GM21737 (cell line): Measurements from ENCODE around the gene SLBP.
"Not testable (repeated sequence)": the region's sequence is repeated elsewhere in the genome, so short reads cannot be mapped to it uniquely, and the experiment has no call there.

ENCODE experiments used
- ATAC-seq: cut with Tn5 transposase; IDR thresholded peaks from one replicate; pipeline ENCODE4 v1.9.1; 2021; ENCODE audit warnings: mild to moderate bottlenecking, moderate library complexity; ENCODE audit not compliant: unreplicated experiment

SLBP gene

DNA sequence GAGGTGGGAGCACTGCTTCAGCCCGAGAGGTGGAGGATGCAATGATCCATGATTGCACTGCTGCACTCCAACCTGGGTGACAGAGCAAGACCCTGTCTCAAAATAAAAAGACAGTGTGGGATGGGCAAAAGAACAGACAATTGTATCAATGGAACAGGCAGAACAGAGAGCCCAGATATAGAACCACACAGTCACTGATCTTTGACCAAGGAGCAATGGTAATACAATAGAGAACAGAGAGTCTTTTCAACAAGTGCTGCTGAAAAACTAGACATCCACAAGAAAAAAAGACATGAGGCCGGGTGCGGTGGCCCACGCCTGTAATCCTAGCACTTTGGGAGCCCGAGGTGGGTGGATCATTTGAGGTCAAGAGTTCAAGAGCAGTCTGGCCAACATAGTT lies 33.9 kb downstream of the SLBP start:
- ATAC-seq: no peak

DNA sequence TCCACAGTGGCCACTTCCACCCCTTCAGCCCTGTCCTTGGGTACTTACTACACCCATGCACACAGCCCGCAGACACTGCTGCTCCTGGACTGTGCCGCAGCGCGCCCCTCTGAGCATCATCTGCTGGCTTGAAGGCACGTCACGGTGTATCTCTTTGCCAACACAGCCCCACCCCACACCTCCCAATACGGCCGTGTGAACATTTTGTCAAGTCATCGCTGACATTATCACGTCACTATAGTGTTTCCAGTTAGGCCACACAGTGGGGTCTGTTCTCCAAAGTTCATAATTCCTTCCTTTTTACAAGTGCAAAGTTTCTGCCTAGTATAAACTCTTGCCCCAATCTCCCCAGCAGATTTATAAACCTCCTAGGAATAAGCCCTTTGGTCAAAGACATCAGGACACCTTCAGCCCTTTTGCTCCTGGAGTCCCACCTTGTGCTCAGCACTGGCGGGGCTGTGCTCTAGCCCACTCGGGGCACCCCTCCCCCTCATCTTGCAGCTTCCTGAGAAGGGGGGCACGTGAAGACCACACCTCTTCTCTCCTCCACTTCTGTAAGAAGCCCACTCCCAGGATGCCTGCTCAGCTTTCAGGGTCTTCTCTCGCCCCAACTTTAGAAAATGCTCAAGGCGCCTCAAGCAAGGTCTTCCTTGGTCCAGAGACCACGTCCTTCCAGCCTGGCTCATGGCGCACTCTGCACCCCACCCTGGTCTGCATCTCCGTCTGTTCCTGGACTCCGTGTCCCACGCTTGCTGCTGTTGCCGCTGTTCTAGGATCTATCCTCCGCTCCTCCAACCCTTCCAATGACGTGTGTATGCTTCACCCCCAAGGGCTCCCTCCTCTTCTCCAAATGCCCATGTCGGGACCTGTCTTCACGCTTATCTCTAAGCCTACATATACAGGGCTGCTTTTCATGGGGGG lies 35.3 kb downstream of the SLBP start:
- no peak for ATAC-seq

DNA sequence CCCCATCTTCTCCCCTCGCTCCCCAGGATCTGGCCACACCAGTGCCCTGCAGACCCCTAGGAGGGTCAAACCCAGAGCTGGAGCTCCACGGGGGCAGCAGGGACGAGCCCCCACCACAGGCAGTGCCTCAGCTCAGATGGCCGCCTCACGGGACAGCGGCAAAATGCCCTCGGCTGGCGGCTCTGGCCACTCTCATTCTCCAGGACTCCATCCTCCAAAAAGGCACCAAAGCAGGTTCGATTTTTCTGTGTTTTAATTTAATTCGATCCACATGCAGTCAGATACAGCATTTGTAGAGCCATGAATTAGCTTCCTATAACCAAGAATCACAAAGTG lies 36.3 kb downstream of the SLBP start:
- no peak for ATAC-seq

DNA sequence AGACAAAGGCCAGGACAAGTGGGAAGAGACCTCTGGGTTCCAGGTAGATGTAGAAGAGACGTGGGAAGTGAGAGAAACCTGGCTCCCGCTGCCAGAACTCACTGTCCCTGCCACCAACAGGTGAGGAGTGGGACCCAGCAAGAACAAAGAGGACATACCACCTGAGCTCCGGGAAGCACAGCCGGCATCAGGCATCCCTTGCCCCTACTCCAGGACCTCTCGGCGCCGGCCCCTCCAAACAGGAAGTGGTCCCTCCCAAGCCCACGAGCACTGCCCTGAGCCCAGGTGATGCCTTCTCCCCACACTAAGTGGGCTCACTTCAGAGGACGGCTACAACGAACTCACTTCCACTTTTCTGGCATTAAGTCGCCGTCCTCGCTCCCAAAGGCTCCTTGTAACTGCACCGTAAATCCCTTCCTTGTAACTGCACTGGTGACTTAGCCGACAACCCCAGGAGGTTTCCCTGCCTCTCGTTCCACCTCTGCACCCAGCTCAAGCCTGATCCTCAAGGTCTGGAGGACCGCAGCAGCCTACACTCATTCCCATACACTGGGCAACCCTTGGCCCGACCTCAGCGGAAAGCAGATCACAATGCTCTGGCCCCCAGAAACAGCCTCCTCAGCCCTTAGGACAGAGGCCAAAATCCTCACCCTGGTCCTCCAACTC lies 36.9 kb downstream of the SLBP start:
- ATAC-seq: no peak

DNA sequence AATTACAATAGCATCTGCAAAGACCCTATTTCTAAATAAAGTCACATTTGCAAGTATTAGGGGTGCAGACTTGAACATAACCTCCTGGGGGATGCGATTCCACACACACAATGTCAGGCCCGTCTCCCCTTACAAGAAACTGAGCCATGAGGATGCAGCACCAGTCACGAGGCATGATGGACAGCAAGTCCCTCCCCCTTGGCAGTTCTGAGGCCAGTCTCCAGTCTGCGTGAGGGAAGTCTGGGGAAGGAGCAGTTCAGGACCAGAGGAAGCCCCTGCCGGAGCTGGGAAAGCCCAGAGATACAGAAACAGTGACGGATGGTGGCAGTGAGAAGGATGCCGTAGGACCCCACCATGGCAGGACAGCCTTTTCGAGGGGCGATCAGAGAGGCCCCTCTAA lies 37.4 kb downstream of the SLBP start:
- ATAC-seq: no peak

DNA sequence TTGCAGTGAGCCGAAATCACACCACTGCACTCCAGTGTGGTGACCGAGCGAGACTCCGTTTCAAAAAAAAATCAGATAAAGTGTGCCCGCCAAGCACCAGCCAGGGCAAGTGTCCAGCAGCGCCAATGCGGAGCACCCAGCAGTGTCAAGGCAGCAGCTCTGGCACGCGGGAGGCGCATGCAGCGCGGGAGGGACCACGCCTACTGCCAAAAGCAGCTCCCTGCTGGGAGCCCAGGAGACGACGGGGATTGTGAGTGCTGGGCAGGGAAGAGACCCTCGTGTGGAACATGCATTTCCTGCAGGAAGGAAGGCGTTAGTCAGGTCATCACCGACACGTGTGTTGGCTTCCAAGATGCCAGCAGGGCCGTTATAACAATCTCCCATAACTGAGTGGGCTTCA lies 38.4 kb downstream of the SLBP start:
- ATAC-seq: no peak

DNA sequence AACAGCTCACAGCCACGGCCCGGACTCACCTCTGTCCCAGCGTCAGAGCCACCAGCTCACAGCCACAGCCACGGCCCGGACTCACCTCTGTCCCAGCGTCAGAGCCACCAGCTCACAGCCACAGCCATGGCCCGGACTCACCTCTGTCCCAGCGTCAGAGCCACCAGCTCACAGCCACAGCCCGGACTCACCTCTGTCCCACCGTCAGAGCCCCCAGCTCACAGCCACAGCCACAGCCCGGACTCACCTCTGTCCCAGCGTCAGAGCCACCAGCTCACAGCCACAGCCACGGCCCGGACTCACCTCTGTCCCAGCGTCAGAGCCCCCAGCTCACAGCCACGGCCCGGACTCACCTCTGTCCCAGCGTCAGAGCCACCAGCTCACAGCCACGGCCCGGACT lies 41.1 kb downstream of the SLBP start:
- ATAC-seq: not testable (repeated sequence)

DNA sequence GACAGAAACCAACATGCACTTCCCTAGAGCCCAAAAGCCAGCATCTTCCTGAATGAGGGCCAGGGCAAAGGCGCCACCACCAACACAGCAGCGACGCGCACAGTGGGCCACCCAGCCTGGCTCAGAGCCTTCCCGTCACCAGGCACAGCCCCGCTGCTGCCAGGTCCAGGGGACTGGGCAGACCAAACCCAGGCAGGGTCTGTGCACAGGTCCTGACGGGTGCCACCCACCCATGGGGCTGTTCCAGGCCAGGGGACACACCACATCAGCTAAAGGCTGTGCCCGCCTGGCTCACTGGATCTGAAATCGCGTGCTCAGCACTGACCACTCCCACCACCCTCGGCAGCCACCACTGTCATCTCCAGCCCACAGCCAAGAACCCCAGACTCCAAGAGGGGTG lies 41.8 kb downstream of the SLBP start:
- ATAC-seq: no peak

DNA sequence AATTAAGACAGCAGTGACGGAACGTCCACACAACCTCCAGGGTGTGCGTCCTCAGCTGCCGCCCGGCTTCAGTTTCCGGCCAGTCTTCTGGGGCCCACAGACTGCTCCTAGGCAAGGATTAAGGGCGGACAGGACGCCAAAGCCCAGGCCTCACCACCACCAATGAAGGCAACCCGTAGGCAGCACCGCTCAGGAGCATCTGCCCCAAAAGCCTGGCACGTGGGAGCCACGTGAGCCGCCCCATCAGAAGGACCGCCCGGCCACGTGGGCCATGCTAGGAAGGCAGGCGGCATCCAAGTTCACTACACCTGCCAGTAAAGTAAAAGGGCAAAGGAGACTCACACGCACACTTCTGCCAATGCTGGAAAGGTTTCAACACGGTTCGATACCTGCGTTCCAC lies 42.3 kb downstream of the SLBP start:
- ATAC-seq: no peak

DNA sequence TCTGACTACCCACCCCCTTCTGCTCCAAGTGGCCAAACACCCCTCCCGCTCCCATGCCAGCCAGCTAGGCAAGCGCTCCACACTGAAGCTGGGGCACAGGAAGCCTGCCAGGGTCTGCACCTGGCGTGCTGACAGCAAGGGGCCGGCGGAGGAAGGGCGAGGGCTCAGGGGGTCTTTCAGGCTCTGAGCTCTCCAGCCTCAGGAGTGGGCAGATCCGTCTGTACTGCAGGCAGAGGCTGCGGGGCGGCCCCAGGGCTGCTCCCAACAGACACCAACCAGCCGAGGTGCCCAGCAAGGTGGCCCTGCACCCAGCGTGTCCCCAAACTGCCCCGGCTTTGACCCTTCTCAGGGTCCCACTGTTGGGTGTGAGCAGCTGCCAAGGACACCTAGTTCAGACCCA lies 42.8 kb downstream of the SLBP start:
- no peak for ATAC-seq

DNA sequence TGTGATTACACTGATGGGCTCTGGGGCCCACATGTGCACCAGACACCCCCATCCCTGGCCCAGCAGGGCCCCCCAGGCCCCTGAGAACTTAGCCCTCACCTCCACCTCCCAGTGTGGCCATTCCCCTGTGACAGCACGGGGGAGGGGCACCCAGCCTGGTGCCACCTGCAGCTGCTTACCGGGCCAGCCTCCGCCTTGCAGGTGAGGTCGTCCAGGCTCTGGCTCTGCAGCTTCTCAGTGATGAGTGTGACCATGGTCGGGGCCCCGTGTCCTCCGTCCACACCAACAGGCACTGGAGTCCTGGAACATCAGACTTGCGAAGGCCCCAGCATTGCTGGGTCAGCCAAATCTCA lies 43.7 kb downstream of the SLBP start:
- no peak for ATAC-seq

DNA sequence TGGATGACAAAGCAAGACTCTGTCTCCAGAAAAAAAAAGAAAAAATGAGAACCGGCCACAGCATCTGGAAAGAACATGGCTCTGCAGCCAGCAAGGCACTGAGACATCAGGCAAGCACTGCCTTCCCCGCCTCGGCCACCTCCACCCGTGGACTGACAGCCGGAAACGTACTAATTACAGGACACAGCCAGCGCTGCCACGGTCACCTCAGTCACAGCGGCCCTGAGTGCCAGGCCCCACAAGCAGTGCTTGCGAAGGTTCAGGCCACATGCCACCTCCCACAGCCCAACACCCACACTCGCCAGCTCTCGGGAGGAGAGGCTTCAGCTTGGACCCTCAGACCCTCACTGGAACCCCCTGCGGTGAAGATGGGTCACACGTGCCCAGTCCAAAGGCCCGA lies 44.8 kb downstream of the SLBP start:
- no peak for ATAC-seq

DNA sequence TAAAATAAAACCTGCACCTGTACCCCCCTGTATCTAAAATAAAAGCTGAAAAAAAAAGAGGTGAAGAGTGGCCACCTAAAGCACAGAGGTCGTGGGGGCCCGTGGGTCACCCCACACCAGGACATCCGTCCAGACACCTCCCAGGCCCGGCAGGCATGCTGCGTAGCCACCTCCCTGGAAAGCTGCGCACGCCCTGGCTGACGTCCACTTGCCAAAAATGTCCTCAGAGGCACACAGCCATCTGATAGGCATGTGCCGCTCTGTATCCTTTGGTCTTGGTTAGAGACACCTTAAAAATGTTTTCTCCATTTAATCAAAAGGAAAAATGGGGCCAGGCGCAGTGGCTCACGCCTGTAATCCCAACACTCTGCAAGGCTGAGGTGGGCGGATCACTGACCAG lies 45.7 kb downstream of the SLBP start:
- ATAC-seq: no peak

DNA sequence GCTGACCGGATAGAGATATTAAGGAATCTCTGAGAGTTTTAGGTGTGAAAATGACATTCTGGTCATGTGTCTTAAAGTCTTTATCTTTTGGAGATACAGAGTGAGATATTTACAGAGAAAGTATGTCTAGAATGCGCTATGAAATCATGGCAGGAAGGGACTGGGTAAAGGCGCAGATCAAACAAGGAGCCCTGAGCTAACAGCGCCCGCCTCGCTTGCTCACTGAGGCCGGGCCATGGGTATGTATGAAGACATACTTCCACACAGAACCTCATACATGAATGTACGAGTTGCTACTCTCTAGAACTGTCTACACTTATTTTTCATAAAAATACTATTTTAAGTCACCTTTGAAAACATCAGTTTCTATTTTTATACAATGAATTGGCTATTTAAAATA lies 48.0 kb downstream of the SLBP start:
- no peak for ATAC-seq

DNA sequence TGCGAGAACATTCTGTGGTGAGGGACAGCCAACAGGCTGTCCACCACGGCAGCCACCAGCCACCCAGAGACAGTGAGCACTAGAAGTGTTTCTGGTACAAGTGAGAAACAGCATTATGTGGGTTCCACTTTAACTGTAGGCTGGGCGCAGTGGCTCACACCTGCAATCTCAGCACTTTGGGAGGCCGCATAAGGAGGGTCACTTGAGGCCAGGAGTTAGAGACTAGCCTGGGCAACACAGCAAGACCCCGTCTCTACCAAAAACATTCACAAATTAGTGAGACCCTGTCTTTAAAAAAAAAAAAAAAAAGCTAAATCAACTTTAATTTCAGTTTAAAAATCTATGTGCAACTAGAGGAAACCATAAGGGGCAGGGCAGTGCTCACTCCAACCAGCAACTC lies 48.6 kb downstream of the SLBP start:
- ATAC-seq: no peak

DNA sequence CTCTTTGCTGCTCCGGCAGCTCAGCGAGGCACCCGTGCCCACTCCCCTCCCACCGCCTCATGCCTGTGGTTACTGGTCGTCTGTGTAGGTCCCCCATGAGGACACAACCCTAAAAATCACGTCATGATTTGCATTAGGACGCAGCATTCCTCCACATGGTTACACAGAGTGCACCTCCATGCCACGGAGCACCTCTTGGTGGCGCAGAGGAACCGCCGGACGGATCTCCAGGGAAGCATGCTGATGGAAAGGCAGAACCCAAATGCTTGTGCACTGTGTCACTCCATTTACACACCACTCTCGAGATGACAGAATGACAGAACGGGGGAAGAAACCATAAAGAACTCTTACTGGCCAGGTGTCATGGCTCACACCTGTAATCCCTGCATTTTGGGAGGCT lies 50.4 kb downstream of the SLBP start:
- ATAC-seq: no peak

DNA sequence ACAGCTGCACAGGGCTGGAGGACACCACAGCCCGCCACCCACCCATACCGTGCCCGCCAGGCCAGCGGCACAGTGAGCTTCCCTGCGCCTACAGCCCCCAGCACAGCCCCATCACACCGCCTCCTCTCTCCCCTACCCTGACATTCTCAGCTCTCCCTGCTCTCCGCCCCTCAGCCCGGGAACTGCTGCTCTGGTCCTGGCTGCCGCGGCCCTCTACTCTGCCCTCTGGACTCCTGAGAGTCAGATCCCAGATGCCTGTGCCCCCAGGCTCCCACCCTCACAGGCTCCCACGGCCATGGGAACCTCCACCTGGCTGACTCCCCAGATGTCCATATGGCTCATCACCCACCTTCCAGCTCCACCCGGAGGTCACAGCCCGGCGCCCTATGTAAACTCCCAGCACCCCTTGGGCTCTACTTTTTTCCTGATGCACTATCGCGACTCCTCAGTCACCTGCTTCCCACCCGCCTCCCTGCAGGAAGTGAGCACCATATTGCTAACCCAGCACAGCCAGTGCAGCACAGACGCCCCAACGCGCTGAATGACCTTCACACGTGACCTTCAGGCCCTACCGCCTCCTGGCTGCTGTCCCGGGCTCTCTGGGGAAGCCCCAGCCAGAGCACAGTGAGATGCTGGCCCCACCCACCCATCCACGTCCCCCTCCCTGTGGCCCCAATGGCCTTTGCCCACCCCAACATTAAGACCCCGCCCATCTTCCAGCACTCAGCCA lies 51.0 kb downstream of the SLBP start:
- ATAC-seq: no peak

DNA sequence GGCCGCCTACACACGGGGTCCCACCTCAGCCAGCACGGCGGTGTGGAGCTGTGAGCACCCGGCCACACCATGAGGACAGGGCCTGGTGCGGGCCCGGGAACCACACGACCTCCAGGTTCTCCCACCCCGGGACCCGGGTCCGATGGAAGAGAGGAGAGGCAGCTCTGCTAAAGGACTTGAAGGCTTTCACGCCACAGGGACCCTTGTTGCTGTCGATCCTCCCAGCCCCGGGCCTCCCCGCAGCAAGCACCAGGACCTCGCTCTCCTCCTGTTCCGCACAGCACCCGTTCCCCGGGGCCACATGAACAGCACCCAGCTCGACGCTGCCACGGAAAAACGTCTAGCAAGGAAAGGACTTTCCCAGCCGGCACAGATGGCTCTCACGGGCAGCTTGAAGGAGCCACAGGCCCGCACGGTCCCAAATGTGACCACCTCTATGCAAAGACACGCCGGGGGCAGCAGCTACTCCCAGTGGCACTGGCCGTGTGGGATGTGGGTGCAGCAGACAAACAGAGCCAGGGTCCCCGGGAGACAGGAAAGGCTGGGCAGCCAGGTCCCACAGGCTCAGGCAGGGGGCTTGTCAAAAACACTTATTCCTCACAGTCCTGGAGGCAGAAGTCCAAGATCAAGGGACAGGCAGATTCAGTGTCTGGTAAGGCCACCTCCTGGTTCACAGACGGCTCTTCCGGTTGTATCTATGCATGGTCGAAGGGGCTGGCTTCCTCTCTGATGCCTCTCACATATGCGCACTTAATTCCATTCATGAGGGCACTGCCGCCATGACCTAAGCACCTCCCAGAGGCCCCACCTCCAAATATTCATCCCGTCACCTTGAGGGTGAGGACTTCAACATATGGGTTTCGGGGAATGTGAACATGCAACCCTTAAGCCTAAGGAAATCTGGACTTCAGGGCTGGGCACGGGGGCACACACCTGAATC lies 52.7 kb downstream of the SLBP start:
- no peak for ATAC-seq

DNA sequence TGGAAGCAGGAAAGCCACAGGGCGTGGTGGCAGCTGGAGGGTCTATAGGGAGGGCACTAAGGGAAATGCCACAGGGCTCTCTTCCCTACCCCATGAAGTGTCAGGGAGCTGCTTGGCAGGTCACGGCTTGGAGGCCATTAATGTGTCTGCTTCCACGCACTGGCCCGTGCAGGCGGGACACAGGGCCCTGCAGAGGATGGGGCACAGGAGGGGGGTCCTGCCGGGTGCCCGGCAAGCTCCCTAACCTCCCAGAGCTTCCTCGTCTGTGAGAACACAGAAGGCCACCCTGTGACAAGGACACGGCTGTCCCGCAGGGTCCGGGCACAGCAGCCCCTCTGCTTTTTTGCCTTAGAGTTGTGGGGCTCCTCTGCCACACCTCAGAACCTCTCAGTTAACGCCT lies 53.5 kb downstream of the SLBP start:
- no peak for ATAC-seq

DNA sequence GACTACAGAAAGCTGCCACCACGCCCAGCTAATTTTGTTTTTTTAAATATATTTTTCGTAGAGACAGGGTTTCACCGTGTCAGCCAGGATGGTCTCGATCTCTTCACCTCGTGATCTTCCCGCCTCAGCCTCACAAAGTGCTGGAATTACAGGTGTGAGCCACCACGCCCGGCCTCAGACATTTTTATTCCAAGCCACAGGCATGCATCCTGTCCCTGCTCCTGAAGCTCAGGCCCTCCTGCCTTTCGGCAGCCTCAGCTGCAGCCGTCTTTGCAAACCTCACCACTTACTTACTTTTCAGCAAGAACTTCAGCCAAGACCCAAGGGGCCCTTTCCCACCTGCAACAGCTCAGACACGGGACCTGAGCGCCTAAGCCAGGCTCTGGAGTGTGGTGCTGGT lies 54.0 kb downstream of the SLBP start:
- no peak for ATAC-seq

DNA sequence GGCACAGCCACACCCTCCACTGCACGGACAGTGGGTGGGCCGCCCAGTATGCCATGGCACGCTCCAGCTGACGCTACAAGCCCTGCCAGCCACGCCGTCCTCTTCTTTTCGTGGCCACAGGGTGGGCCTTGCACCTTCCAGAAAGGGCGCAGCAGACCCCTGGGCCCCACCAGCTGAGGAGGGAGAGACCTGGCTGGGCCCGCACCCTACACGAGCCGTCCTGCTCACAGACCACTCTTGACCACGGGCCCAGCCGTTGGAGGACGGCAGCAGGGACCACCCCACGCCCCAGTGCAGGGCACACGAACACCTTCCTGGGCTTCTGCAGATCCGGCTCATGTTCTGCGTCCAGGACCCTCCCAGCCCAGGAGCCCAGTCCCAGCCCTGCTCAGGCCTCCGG lies 55.1 kb downstream of the SLBP start:
- no peak for ATAC-seq
